Loucy (cell line): Measurements from ENCODE around the gene FOXC1.

Experiments
- EZH2phosphoT487 ChIP-seq: fragments of 200-600 bp; IDR thresholded peaks from 2 replicates; pipeline ENCODE4 v1.6.1; 2018; ENCODE audit warnings: antibody characterized with exemption, mild to moderate bottlenecking, moderate library complexity, borderline replicate concordance
- TF ChIP-seq, protein P1 (sequence below): fragments of 200-600 bp; sonication (generic); conservative IDR thresholded peaks from 2 replicates; pipeline ENCODE4 v1.5.1; 2014; ENCODE audit warnings: mild to moderate bottlenecking, antibody characterized with exemption, low read length

DNA sequence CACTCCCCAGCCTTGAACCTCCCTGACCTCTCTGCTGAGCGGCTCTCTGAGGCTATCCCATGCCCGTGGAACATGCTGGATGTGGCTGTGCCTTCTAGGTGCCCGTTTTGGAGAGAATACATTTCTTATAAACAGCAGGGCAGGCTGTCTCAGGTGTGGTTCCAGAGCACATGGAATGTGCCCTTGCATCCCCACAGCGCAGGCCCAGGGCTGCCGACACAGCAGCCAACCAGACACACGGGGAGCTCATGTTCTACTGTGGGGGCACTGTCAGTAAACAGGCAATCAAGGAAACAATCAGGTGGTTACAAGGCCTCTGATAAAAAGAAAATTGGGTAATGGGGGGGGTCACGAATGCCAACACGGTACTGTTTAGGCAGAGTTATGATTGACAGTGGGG, 30.8 kb downstream of the FOXC1 start:
- TF ChIP-seq, protein P1, sequence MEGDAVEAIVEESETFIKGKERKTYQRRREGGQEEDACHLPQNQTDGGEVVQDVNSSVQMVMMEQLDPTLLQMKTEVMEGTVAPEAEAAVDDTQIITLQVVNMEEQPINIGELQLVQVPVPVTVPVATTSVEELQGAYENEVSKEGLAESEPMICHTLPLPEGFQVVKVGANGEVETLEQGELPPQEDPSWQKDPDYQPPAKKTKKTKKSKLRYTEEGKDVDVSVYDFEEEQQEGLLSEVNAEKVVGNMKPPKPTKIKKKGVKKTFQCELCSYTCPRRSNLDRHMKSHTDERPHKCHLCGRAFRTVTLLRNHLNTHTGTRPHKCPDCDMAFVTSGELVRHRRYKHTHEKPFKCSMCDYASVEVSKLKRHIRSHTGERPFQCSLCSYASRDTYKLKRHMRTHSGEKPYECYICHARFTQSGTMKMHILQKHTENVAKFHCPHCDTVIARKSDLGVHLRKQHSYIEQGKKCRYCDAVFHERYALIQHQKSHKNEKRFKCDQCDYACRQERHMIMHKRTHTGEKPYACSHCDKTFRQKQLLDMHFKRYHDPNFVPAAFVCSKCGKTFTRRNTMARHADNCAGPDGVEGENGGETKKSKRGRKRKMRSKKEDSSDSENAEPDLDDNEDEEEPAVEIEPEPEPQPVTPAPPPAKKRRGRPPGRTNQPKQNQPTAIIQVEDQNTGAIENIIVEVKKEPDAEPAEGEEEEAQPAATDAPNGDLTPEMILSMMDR, result no peak
- TF ChIP-seq EZH2phosphoT487, result no peak
